OCI-LY1 (cell line): ENCODE measurements around the gene NFASC.

Experiments used
- EZH2 ChIP-seq: fragments of 200-600 bp; sonication (generic), shearing (Covaris generic); IDR thresholded peaks from 2 replicates; pipeline ENCODE4 v1.8.0; 2017; ENCODE audit warnings: borderline replicate concordance, mixed run types, mild to moderate bottlenecking, antibody characterized with exemption, low read length, moderate library complexity, mixed read lengths
- TF ChIP-seq, protein P1 (sequence below): fragments of 200-600 bp; sonication (generic), shearing (Covaris generic); IDR thresholded peaks from 2 replicates; pipeline ENCODE4 v1.5.1; 2017; ENCODE audit warnings: mild to moderate bottlenecking, antibody characterized with exemption, low read length, moderate library complexity, mixed read lengths

DNA sequence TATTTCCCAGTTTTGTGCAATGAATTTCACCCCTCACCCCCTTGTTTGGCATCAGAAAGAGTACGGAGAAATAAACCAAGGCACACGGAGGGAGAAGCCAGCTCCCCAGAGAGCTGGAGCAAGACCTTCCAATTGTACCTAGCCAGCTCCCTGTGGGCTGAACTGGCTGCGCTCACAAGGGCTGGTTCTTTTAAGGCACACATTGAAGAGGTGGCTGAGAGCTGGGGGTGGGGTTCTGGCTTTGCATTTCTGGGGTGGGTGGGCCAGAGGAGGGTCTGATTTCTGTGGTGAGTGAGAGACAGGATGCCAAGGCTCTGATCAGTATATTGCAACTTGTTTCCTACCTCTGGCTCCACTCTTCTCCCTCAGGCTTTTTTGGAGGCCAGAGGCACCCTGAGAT, 39.5 kb upstream of the NFASC start:
- TF ChIP-seq, protein P1, sequence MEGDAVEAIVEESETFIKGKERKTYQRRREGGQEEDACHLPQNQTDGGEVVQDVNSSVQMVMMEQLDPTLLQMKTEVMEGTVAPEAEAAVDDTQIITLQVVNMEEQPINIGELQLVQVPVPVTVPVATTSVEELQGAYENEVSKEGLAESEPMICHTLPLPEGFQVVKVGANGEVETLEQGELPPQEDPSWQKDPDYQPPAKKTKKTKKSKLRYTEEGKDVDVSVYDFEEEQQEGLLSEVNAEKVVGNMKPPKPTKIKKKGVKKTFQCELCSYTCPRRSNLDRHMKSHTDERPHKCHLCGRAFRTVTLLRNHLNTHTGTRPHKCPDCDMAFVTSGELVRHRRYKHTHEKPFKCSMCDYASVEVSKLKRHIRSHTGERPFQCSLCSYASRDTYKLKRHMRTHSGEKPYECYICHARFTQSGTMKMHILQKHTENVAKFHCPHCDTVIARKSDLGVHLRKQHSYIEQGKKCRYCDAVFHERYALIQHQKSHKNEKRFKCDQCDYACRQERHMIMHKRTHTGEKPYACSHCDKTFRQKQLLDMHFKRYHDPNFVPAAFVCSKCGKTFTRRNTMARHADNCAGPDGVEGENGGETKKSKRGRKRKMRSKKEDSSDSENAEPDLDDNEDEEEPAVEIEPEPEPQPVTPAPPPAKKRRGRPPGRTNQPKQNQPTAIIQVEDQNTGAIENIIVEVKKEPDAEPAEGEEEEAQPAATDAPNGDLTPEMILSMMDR: no peak
- no peak for TF ChIP-seq EZH2
